ENCODE measurements around the gene ASTN2.

ASTN2 gene

DNA sequence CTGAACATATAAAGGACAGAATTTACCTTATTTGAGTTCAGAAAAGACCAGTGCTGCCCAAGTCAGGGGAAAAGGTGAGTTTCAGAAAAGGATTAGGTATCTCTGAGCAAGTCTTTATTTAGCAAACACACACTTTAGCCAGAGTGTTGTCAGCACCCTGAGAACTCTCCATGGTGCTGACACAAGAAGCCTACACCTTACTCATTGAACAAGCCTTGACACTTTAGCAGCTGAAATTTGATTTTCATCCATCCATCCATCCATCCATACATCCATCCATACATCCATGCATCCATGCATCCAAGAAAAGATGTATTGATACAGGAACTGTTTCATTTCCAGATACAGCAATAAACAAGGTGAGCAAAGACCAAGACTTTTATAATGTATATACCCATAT is 416.6 kb downstream of the ASTN2 start:
- no peak for FAIRE-seq

DNA sequence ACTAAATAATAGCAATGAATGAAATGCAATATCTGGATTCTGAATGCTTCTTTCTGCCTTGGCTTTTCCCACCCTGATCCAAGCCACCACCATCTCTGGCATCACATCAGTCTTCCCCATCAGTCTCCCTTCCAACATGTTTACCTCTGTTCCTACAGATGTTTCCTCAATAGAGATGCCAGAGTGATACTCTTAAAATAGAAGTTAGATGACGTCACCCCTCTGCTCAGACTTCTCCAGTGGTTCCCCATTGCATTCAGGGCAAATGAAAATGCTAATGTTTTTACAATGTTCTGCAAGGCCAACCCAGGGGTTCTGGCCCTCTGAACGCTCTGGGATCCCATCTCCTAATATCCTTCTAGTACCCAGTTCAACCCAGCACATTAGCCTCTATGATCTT is 422.0 kb downstream of the ASTN2 start:
- FAIRE-seq: no peak

GRCh38 chr9:116991051-116991450 is 423.8 kb downstream of the ASTN2 start:
- FAIRE-seq: no peak

GRCh38 chr9:116990592-116990991 is 424.3 kb downstream of the ASTN2 start:
- no peak for FAIRE-seq

DNA sequence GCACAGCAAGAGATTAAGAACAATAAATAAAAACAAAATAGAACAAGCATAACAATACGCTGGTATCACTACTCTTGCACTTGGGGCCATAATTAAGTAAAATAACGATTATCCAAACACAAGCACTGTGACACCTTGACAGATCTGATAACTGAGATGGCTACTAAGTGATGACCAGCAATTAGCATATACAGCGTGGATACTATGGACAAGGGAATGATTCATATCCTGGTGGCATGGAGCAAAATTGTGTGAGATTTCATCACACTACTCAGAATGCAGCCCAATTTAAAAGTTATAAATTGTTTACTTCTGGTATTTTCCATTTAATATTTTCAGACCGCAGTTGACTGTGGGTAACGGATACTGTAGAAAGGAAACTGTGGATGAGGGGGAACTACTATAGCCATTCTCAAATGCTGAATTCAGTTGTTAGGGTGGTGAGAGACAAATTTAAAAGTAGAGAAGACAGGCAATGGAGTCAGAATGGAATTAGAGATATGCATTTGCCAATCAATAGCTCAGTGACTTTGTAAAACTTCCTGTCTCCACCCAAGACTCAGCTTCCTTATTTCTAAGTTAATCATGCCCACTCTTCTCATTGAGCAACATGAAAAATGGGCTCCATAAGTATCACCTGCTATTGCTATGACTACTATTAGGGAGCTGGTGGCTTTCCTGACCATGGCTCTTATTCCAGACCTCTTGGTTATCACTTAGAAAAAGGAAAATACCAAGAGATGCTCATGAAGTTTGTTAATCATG is 427.0 kb downstream of the ASTN2 start:
- FAIRE-seq: no peak

DNA sequence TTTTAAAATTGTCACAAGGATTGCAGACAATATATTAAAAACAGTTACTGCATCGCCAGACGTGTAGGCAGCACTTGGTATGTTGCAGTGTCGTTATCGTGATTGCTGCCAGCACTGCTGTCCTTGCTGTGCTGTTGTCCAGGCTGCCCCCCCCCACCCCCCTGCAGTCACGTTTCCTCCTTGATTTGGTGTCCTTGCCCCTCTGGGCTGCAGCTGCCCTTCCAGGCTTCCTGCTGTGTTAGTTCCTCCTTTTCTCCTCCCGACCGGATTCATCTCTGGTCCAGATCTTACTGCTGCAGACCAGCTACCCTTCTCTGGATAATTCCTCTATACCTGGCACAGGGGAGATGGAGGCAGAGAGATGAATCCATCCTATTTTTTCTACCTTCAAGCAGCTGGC is 428.8 kb downstream of the ASTN2 start:
- FAIRE-seq: no peak

- no peak for FAIRE-seq
These were observed 429.3 kb downstream of the ASTN2 start for GRCh38 chr9:116985596-116985995.

DNA sequence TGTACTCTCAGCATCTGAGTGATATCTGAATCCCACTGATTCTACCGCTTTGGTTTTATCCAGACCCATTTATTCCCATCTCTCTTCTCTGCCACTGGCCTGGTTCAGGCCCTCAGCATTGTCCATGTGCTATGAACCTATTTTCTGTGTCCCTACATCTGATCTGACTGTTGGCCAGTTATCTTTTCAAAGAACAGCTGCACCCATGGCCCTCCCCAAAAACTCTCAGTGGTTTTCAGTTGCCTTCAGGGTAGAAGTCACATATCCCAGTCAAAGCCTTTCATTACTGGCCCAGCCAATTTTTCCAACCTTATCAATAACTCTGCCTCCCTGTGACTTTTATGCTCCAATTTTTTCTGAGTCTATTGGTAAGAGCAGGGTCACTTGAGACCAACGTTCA is 430.7 kb downstream of the ASTN2 start:
- no peak for FAIRE-seq

DNA sequence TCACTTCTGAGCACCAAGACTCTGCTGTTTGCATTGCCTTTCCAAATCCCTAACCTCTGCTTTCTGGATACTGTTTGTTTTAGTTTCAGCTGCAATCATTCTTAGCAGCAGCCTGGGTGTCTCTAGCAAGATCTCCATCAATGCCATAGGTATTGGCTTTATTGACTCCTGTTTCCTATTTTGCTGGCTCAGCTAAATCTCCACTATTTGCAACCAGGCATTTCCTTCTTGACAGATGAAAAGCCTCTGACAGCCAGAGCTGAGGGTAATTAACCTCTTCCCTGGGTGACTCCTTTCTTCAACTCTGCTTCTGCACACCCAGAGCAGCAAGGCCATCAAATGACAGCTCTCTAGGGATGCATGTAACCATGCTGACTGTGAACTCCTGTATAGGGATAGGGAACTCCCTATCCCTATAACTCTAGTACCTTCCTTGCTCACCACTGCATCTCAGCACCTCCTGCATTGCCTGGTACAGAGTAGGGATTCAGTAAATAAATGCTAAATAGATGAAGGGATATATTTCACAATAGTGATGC is 434.2 kb downstream of the ASTN2 start:
- no peak for FAIRE-seq

- FAIRE-seq: no peak
These were observed 435.4 kb downstream of the ASTN2 start for GRCh38 chr9:116979456-116979855.

DNA sequence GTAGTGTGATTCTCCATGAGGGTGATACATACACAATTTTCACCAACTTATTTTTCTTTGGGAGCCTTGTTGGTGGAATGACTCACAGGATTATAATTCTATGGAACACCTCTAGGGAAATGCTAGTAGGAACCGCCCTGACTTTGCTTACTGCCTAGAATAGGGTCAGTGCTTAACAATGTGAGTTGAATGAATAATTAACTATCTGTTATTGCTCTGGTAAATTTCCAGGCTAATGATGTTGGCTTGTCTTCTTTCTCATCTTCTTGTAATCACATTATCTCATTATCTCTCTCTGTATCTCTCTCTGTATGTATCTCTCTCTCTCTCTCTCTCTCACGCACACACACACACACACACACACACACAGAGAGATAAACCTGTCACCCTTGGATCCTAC is 436.7 kb downstream of the ASTN2 start:
- FAIRE-seq: no peak

GRCh38 chr9:116975126-116975525 is 439.7 kb downstream of the ASTN2 start:
- no peak for FAIRE-seq

DNA sequence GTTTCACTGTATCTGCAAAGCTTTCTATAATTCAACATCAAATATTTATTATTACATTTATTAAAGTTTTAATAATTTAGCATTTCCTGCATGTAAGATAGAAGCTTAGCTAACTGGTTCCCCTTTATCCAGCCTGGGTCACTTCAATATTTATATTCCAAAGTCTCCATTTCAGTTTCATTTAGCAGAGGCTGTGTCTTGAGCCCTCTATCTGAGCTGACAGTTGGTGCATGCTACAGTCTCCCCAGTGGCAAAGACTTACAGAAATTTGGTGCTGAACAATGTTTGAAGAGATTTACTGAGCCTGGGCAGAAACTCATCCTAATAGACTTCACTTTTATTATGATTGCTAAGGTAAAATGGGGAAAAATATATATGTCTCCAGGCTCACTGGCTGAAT is 448.7 kb downstream of the ASTN2 start:
- FAIRE-seq: no peak

DNA sequence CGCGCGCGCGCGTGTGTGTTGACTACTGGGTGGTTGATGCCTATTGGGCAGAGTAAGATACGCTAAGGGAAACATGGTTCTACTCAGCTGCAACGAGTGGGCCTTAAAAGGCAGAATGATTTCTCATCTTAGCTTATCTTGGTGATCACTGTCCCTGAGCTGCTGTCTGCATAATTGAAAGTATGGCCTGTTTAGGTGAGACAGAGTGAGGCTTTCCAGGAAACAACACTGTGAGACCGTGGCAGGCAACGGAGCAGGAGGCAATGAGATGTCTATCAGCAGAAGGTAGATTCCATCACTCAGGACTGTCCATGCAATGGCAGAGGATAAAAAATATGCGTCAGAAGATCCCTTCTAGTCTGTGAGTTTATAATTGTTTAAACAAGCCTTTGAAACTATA is 450.6 kb downstream of the ASTN2 start:
- no peak for FAIRE-seq

DNA sequence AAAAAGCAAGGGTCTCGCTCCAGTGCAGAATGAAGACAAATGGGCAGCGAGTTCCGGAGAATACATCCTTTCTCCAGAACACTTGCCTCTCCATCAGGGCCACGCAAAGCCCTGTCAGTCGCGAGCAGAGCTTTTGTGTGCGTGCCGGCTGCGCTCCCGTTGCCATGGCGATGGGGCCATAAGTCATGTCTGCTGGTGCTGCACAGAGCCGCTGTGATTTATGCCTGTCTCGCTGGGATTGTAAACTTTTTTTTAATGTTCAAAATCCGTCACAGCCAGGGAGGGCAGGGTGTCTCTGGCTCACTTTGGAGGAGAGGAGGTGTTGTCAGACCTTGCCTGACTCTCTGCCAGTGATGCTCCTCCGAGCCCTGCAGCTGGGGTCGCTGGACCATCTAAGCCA is 455.0 kb downstream of the ASTN2 start:
- FAIRE-seq: no peak

- FAIRE-seq: no peak
These were observed 456.0 kb downstream of the ASTN2 start for GRCh38 chr9:116958881-116959280.

DNA sequence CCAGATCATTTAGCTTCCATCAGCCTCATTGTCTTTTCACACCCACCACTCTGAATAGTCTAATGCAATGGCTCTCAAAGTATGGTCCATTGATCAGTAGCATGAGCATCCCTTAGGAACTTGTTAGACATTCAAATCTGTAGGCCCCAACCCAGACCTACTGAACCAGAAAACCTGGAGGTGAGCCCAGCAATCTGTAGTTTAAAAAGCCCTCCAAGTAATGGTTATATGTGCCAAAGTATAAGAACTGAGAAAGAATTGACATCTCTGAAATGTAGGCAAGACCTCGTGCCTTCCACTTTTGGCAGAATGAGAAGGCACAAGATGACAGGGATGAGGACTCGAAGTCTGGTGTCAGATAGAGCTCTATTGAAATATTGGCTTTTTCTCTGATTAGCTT is 460.1 kb downstream of the ASTN2 start:
- no peak for FAIRE-seq

DNA sequence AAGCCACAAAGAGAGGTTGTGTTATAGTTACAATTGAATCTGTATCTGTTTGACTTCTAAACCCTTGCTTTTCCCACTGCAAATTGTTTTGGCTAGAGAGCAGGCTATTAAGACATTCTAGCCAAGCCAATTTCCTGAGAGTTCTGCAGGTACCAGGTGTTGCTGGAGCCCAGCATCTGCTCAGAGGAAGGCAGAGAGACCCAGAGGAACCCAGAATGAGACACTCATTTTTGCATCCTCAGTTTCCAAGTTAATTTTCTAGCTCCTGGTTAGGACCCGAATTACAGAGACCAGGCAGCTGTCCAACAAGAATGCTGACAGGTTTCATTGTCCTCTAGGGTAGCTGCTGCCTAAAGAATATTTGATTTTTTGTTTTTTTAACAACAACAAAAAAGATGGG is 461.6 kb downstream of the ASTN2 start:
- FAIRE-seq: no peak

DNA sequence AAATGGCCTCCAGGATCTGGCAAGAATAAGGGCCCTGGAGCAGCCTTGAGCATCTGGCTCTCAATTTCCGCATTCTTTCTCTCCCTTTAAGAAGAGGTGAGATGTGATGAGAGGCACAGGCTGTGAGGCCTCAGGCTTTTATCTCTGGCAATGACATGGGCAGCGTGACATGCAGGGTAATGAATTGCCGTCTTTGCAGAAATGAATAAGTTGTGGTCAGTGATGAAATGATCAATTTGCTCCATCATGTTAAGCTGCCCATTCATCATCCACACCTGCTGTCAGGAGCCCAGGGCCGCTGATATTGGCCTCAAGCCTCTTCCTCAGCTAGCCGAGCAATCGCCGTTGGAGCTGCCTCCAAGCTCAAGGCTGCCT is 462.4 kb downstream of the ASTN2 start:
- FAIRE-seq: no peak

- FAIRE-seq: no peak
These were observed 463.0 kb downstream of the ASTN2 start for GRCh38 chr9:116951588-116952435.

- FAIRE-seq: no peak
These were observed 469.0 kb downstream of the ASTN2 start for GRCh38 chr9:116945817-116946216.

DNA sequence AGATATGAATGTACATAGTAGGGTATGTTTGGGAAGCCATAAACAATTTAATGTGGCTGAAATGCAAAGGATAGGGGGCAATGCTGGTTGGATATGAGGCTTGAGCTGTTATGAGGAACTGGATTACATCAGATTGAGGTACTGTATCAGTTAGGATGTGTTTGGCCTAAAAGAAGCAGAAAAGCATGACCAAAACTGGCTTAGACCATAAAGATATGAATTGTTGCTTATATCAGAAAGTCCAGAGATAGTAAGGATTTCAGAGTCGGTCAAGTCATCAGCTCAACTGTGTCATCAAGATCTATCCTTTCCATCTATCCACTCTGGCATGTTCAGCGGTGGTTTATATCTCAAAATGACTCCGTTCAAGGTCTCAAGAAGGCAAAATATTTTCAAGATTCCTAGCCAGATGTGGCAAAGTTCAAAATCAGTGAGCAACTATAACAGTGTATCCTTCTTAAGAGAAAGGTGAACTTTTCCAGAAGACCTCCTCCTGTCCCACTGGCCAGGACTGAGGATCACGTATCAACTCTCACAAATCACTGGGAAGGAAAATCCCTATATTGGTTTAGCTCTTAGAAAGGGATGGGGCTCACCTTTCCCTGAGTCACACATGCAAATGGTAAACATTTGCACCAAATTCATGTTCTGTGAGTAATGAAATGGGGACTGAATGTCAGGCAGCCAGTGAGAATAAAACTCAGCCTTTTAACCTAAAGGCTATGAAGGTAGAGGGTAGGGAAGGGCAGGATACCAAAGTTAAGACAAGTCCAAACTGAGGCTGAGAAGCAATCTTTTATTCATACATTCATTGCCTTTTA is 469.9 kb downstream of the ASTN2 start:
- FAIRE-seq: no peak

DNA sequence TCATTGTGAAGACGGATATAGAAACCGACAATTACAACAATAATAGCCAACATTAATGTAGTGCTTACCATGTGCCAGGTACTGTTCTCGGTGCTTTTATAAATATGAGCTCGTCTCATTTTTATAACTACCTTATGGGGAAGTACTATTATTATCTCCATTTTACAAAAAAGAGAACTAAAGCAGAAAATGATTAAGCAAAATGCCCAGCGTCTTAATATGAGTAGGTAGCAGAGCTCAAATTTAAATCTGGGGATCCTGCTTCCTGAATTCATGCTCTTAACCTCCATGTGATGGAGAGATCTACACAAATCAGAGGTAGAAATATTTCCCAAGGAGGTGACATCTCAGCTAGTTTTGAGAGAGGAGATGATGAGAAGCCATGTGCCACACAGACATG is 470.9 kb downstream of the ASTN2 start:
- FAIRE-seq: no peak
